Epithelial cell of proximal tubule (primary cell): ENCODE measurements around the gene GALR1. TPM values are rescaled to one million over a fixed set of nuclear protein-coding genes. Genes with fewer than 3 reads are reported as not detected.
A peak's percentile ranks its signal among the peaks of the same experiment; 100 is the strongest.
"Not testable (repeated sequence)": the region's sequence is repeated elsewhere in the genome, so short reads cannot be mapped to it uniquely, and the experiment has no call there.

ENCODE experiments used
- DNase-seq: peaks from one replicate; pipeline ENCODE4 v3.0.0-alpha.2; 2011; ENCODE audit warnings: low read depth
- H3K4me3 ChIP-seq: 2 replicates; pipeline ENCODE4 v1.5.1; 2011; ENCODE audit warnings: low read depth, mild to moderate bottlenecking, low read length
- total RNA-seq: library from RNA; depleted of rRNA; stranded (reverse); fragments of >200 nt; gene quantifications from 2 replicates; pipeline ENCODE4 v1.2.3, GENCODE V29; 2015
- TF ChIP-seq, protein P1 (sequence below): conservative IDR thresholded peaks from 2 replicates; pipeline ENCODE4 v1.5.1; 2012; ENCODE audit warnings: low read depth, mild to moderate bottlenecking, low read length

Gene GALR1
- total RNA-seq, 1 donor from 2014 or later = not detected

DNA sequence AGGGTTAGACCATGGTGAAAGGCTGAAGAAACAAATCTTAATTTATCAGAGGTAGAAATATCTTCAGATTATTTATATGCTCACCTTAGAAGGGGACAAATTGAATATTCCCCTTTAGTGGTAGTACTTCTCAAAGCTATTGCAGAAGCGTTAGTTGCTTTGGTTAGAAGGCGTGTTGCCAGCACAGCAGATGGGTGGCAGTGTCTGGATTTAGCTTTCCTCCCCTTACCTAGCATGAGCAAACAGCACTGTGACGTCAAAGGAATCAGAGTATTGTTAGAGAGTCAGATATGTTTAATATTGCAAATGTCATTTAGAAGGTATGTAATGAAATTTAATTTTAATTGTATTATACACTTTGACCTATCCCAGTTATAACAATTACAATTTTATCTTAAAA, 27.2 kb upstream of the GALR1 start:
- H3K4me3 ChIP-seq = no peak overlapping the region
- TF ChIP-seq, protein P1, sequence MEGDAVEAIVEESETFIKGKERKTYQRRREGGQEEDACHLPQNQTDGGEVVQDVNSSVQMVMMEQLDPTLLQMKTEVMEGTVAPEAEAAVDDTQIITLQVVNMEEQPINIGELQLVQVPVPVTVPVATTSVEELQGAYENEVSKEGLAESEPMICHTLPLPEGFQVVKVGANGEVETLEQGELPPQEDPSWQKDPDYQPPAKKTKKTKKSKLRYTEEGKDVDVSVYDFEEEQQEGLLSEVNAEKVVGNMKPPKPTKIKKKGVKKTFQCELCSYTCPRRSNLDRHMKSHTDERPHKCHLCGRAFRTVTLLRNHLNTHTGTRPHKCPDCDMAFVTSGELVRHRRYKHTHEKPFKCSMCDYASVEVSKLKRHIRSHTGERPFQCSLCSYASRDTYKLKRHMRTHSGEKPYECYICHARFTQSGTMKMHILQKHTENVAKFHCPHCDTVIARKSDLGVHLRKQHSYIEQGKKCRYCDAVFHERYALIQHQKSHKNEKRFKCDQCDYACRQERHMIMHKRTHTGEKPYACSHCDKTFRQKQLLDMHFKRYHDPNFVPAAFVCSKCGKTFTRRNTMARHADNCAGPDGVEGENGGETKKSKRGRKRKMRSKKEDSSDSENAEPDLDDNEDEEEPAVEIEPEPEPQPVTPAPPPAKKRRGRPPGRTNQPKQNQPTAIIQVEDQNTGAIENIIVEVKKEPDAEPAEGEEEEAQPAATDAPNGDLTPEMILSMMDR = no peak

DNA sequence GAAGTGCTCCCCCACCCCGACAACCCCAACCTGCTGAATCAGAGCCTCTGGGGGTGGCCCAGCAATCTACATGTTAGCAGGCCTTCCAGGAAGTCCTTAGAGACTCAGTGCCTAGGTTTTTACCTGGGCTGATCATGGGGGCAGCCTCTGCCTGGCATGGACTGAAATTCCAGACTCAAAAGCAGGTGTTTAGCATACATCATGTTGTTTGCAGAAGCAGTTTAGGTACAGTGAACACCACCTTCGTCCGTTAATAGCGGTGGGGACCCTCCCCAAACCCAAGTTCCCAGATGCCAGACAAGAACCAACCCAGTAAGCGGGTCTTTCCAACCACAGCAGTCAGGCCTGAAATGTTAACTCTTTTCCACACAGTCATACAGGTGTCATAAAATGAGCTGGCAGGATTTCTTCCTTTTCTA, 26.4 kb upstream of the GALR1 start:
- DNase-seq = no peak
- H3K4me3 ChIP-seq = no peak overlapping the region
- TF ChIP-seq, protein P1 = no peak

More for the DNA sequence above, 27.2 kb upstream of the GALR1 start:
- no peak for DNase-seq

DNA sequence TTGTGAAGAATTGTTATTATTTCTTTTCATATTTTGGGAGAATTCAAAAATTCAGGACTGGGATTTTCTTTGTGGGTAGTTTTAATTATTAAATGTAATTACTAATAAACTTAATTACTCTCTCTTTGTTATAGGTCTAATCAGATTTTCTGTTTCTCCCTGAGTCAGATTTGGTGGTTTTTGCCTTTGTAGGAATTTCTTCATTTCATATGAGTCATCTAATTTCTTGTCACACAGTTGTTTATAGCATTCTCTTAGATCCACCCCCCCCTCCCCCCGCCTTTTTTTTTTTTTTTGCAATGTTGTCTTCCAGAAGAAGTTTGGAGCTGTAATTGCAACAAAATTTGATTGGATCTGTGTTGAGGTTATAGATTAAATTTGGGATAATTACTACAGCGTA, 26.0 kb upstream of the GALR1 start:
- TF ChIP-seq, protein P1 = no peak
- DNase-seq = no peak
- no peak overlapping the region for H3K4me3 ChIP-seq

DNA sequence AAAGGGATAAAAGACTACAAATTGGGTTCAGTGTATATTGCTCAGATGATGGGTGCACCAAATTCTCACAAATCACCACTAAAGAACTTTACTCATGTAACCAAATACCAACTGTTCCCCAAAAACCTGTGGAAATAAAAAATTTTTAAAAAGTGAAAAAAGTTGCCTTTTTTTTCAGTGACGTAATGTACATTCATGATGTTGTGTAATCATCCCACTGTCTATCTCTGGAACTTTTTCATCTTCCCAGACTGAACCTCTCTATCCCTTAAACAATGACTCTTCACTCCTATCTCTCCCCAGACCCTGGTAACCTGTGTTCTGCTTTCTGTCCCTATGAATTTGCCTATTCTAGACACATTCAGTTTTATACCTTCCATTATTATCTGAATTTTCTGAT, 19.0 kb upstream of the GALR1 start:
- TF ChIP-seq, protein P1 = no peak
- no peak for DNase-seq
- no peak overlapping the region for H3K4me3 ChIP-seq

DNA sequence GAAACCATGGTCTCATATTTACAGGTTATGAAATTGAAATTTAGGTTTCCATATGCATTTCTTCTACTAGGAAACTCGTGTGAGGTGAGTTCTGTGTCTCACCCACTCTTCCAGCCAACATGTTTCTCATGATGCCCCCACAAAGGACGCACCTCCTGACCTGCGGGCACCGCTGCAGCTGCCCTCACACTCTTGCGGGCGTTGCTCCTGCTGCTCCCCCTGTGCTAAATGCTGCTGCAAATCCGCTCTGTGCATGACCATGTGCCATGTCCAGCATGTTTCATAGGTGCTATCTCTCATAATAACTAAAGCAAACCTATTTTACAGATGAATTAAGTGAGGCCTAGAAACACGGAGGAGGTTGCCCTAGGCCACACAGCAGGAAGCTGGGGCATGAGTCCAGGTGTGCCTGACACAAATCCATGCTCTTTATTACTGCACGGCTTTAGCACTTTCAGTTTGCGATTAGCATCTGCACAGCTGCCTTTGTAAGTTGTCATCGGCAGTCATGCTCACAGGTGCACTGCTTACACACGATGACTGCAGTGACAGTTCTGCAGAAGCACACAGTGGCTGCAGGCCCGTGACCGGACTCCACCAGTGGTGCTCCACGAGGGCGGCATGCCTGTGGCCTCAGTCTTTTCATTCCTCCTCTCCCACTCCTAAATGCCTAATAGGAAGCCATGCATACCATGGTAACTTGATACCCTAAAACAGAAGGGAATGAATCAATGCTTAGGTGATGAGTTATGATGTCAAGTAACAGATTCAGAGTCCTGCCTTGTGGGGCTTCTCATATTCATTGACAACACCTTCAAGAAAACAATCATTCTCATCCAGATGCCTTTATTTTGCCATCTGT, 14.9 kb upstream of the GALR1 start:
- TF ChIP-seq, protein P1 = no peak
- H3K4me3 ChIP-seq = no peak overlapping the region
- DNase-seq = no peak

DNA sequence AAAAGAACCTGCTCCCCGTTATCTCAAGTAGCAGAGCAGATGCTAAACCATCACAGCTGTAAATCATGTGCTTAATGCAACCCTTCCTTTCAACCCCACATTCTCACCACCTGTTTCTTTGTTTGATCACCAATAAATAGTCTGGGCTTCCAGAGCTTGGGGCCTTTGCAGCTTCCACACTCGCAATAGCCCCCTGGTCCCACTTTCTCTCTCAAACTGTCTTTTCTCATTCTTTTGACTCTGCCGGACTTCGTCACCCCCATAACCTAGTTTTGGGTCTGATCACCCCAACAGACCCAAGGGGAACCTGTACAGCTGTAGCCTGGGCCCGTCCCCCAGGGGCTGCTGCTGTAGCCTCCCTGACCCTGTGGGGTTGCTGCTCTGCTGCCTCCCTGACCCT, 10.4 kb upstream of the GALR1 start:
- H3K4me3 ChIP-seq, DNase-seq: not testable (repeated sequence)

DNA sequence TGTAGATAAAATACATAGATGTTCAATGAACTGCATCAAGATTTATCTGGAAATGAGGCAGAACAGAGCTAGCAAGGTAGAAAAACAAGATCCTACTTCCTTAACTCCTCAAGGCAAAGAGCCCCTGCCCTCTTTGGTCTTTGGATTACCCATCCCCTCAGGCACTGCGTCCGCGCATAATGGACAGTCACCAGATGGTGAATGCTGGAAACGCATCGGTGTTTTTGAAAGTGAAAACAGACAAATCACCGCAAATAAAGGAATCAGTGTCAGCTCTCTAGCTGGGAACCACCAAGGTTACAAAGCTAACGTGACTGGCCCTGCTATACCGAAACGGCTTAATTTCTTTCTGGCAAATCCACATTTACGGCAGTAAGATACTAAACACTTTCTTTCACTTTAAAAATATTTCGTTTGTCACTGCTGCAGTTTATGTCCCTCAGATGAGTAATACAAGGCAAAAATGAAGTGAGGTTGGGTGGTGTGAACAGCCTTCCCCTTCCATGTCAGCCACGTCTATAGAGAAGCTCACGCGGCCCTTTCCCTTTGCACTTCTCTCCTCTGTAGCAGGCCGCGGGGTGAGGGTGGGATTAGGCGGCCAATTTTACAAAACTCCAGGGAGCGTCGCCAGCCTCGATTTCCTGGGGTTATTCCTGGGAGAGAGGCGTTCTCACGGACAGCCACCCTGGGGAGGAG, 627 bp upstream of the GALR1 start:
- peak overlapping the region; percentile 37 for H3K4me3 ChIP-seq
- TF ChIP-seq, protein P1 = no peak
- no peak for DNase-seq
